Testis (tissue), 3 donors: ENCODE measurements around the gene STIM2. TPM values are rescaled to one million over a fixed set of nuclear protein-coding genes. Genes with fewer than 3 reads are reported as not detected.
"Not testable (repeated sequence)": the region's sequence is repeated elsewhere in the genome, so short reads cannot be mapped to it uniquely, and the experiment has no call there.

Source experiments
- DNase-seq: peaks from one replicate; pipeline ENCODE4 v3.0.0-alpha.2; 2019
- H3K27ac ChIP-seq, 2 donors: fragments of 200-600 bp; sonication (generic); one replicate each; pipeline ENCODE4 v1.5.1; 2019
- H3K27me3 ChIP-seq: fragments of 200-600 bp; sonication (generic); one replicate; pipeline ENCODE4 v1.5.1; 2019
- H3K36me3 ChIP-seq: fragments of 200-600 bp; sonication (generic); one replicate; pipeline ENCODE4 v1.5.1; 2017; ENCODE audit warnings: low read depth; ENCODE audit errors: missing control alignments
- H3K4me1 ChIP-seq: fragments of 200-600 bp; sonication (generic); one replicate; pipeline ENCODE4 v1.5.1; 2019
- H3K4me3 ChIP-seq, 2 donors: fragments of 200-600 bp; sonication (generic); one replicate each; pipeline ENCODE4 v1.5.1; 2017 to 2019
- H3K9me3 ChIP-seq: fragments of 200-600 bp; sonication (generic); one replicate; pipeline ENCODE4 v1.5.1; 2017
- POLR2A ChIP-seq: fragments of 450-650 bp; IDR thresholded peaks from one replicate; pipeline ENCODE4 v1.6.1; 2017; ENCODE audit warnings: antibody characterized with exemption, mild to moderate bottlenecking, moderate library complexity
- WGBS, 2 donors: methylation state at CpG; one replicate each; pipeline ENCODE4 v1.1.5; 2018; 5-methylcytosine and 5-hydroxymethylcytosine counted together
- intact Hi-C: fragments of 100-400 bp; cut with DNase I; formaldehyde crosslinking; loops from one replicate; pipeline ENCODE4 v1.15.1; 2023; ENCODE audit warnings: low total_unique reads
- polyA plus RNA-seq: library from polyadenylated mRNA; stranded (reverse); fragments of 350-450 nt; fragmentation: Illumina TruSeq; extraction: RNeasy Lipid Tissue Mini Kit (QIAGEN cat#74804); gene quantifications from one replicate; pipeline ENCODE4 v1.2.3, GENCODE V29; 2014; ENCODE audit warnings: low read depth, low replicate concordance; ENCODE audit not compliant: insufficient read depth
- total RNA-seq, 2 donors: library from RNA; depleted of rRNA; stranded (reverse); fragments of >200 nt; gene quantifications; one replicate each; pipeline ENCODE4 v1.2.3, GENCODE V29; 2016
- TF ChIP-seq, protein P1 (sequence below), 3 experiments: fragments of 450-650 bp in 2 of 3; fragments of 200-600 bp in 1 of 3; sonication (generic) in 1 of 3; IDR thresholded peaks; one replicate each; pipeline ENCODE4 v1.5.1; 2016 to 2019; ENCODE audit warnings: antibody characterized with exemption in 3 of 3, mild to moderate bottlenecking in 2 of 3, moderate library complexity in 1 of 3

STIM2 gene
- total and polyA plus RNA-seq, 3 donors from 2014 or later, result 14.3 to 35.0 (median 29.4) TPM

DNA sequence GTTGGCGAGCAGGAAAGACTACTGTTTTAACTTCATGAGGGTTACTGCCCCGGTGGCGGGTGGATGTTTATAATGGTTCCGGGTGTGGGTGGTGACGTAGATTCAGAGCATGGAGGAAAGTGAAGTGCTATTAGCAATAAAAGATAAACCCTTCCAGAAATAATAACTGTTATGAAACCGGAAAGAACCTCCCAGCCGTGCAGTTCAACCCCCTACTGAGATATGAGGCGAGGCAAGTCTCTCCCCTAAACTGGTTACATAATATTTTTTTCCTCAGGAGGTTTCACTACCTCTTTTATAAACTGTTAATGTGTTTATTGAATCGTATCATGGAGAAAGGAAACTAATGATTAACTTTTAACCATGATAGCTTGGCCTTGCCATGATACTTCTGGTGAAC lies 33.9 kb upstream of the STIM2 start:
- no peaks in the 10 kb centered on the region for H3K4me1 ChIP-seq
- intact Hi-C loops, result no loop called here
- no peak overlapping the region for H3K4me3 ChIP-seq
- H3K27ac ChIP-seq, result no peak overlapping the region
- no peak for DNase-seq
- no peaks in the 10 kb centered on the region for H3K27me3 ChIP-seq
- no peaks in the 10 kb centered on the region for H3K9me3 ChIP-seq
- TF ChIP-seq, protein P1, sequence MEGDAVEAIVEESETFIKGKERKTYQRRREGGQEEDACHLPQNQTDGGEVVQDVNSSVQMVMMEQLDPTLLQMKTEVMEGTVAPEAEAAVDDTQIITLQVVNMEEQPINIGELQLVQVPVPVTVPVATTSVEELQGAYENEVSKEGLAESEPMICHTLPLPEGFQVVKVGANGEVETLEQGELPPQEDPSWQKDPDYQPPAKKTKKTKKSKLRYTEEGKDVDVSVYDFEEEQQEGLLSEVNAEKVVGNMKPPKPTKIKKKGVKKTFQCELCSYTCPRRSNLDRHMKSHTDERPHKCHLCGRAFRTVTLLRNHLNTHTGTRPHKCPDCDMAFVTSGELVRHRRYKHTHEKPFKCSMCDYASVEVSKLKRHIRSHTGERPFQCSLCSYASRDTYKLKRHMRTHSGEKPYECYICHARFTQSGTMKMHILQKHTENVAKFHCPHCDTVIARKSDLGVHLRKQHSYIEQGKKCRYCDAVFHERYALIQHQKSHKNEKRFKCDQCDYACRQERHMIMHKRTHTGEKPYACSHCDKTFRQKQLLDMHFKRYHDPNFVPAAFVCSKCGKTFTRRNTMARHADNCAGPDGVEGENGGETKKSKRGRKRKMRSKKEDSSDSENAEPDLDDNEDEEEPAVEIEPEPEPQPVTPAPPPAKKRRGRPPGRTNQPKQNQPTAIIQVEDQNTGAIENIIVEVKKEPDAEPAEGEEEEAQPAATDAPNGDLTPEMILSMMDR (IDR thresholded peaks at IDR 0.05), result no peak
- TF ChIP-seq POLR2A, result no peak
- H3K36me3 ChIP-seq, result no peaks in the 10 kb centered on the region
- WGBS, 2 donors, result 66 to 67% methylated on average over 9 of the region's 9 CpGs

DNA sequence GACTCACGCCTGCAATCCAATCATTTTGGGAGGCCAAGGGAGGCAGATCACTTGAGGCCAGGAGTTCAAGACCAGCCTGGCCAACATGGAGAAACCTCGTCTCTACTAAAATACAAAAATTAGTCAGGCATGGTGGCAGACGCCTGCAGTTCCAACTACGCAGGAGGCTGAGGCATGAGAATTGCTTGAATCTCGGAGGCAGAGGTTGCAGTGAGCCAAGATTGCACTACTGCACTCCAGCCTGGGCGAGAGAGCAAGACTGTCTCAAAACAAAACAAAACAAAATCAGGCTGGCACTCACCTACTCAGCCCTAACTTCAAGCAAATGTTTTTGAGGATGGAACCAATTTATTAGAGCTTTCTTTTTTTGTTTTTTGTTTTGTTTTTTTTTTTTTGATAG lies 33.3 kb upstream of the STIM2 start:
- H3K4me3 ChIP-seq, DNase-seq, intact Hi-C loops, H3K4me1 ChIP-seq, H3K36me3 ChIP-seq, H3K27me3 ChIP-seq, H3K27ac ChIP-seq, H3K9me3 ChIP-seq: not testable (repeated sequence)
- WGBS, 2 donors, result 97% methylated on average over 6 of the region's 6 CpGs

DNA sequence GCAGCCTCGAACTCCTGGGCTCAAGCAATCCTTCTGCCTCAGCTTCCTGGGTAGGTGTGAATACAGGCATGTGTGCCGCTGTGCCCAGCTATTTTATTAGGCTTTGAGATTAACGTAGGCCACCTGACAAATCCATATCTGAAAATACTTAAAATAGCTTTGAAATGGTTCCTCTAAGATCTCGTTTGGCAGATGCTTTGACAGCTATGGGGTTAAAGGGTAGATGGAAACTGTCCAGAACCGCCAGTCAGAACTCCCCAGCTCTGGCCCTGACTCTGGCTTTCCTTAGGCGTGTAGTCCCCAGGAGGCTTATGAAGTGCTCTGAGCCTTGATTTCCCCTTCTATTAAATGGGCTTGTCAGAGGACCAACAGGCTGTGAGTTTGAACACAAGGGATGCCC lies 32.8 kb upstream of the STIM2 start:
- DNase-seq, result no peak
- H3K27me3 ChIP-seq, result no peaks in the 10 kb centered on the region
- H3K4me1 ChIP-seq, result no peaks in the 10 kb centered on the region
- WGBS, 2 donors, result 87 to 88% methylated on average over 6 of the region's 6 CpGs
- H3K9me3 ChIP-seq, result no peaks in the 10 kb centered on the region
- intact Hi-C loops, result no loop called here
- H3K27ac ChIP-seq, result no peak overlapping the region
- no peak for TF ChIP-seq POLR2A
- H3K36me3 ChIP-seq, result no peaks in the 10 kb centered on the region
- H3K4me3 ChIP-seq, result no peak overlapping the region

DNA sequence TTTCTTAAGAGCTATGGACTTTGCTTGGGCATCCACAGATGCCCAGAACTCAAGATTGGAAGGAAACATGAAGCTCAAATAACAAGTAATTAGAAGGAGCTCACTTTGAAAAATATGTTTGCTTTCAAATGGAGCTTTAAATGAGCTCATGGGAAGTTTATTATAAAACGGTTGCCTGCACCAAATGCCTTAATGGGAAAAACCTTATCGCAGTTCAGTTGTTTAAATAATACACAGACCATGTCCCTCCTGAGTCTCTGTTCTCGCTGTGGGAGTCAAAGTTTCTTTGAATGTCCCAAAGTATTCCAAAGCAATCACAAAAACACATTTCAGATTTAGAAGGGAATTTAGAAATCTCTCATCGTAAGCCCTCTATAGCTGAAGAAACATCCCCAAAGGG lies 31.6 kb upstream of the STIM2 start:
- no peak for DNase-seq
- Histone ChIP-seq H3K4me1 (no peaks in the 10 kb centered on the region), H3K27me3 (no peaks in the 10 kb centered on the region), H3K36me3 (no peaks in the 10 kb centered on the region), H3K4me3 (no peak overlapping the region), H3K27ac (no peak overlapping the region), H3K9me3 (no peaks in the 10 kb centered on the region)
- 84 to 88% methylated on average over 4 of the region's 4 CpGs for WGBS, 2 donors
- no peak for TF ChIP-seq POLR2A
- TF ChIP-seq, protein P1 (IDR thresholded peaks at IDR 0.05), result no peak
- intact Hi-C loops, result no loop called here

DNA sequence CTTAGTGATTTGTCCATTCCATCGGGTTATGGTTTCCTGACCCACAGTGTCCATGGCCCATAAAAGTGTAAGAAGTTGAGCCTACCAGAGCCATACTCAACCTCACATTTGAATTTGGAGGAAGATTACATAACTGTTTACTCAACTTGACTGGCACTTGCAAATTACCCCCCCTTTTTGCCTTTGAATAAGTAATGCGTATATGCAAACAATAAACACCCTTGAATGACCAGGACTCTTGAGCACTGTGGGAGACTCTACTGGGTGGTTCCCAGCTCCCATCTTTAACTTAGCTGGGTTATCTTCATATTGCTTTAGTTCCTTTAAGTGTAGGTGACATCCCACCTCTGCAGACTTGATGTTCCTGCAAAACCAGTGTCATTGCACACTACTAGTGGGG lies 30.6 kb upstream of the STIM2 start:
- TF ChIP-seq, protein P1 (IDR thresholded peaks at IDR 0.05), result no peak
- no peak for TF ChIP-seq POLR2A
- WGBS, 2 donors, result 95 to 97% methylated on average over 2 of the region's 2 CpGs
- no peaks in the 10 kb centered on the region for H3K4me1 ChIP-seq
- H3K4me3 ChIP-seq, result no peak overlapping the region
- no peaks in the 10 kb centered on the region for H3K36me3 ChIP-seq
- intact Hi-C loops, result no loop called here
- no peak overlapping the region for H3K27ac ChIP-seq
- H3K27me3 ChIP-seq, result no peaks in the 10 kb centered on the region
- no peak for DNase-seq
- no peaks in the 10 kb centered on the region for H3K9me3 ChIP-seq

DNA sequence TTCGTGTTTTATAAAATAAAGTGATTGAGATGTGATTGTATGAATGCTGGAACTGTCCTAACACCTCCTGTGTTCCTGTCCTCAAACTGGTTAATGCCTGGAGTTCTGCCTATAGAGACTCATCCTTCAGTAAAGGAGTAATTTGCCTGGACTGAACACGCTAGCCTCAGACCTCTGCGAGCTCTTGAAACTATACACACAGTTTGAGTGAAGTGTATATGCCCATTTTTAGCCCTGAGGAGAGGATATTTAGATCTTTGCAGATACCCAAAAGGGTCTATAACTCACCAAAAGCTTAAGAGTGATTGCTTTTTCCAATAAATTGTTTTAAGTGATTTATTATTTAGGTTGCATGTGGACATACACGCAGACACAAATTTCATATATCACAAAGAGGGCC lies 29.9 kb upstream of the STIM2 start:
- no peak overlapping the region for H3K4me3 ChIP-seq
- intact Hi-C loops, result no loop called here
- H3K36me3 ChIP-seq, result no peaks in the 10 kb centered on the region
- H3K9me3 ChIP-seq, result no peaks in the 10 kb centered on the region
- no peaks in the 10 kb centered on the region for H3K27me3 ChIP-seq
- H3K27ac ChIP-seq, result no peak overlapping the region
- WGBS, 2 donors, result 88 to 93% methylated on average over 4 of the region's 4 CpGs
- DNase-seq, result no peak
- H3K4me1 ChIP-seq, result no peaks in the 10 kb centered on the region
- TF ChIP-seq POLR2A, result no peak
- TF ChIP-seq, protein P1 (IDR thresholded peaks at IDR 0.05), result no peak
